GM19025 (cell line): ENCODE data around the gene SETDB1.

Experiments
- ATAC-seq: cut with Tn5 transposase; IDR thresholded peaks from one replicate; pipeline ENCODE4 v1.9.1; 2021; ENCODE audit warnings: mild to moderate bottlenecking, low read depth, moderate library complexity; ENCODE audit not compliant: unreplicated experiment

Gene SETDB1

DNA sequence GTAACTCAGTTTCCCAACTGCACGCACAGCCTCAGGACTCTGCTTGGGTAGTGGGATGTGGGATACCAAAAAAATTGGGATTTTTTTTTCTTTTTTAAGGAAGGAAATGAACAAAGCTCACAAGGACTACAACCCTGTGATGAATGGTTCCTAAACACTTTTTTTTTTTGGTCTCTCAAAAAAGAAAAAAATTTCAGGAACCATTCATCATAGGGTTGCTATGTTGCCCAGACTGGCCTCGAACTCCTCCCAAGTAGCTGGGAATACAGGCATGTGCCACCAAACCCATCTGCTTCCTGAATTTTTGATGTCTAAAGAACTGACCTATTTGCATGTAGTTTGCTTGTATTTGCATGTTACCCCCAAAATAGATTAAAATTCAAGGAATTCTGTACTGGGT, 73.8 kb downstream of the SETDB1 start:
- ATAC-seq: no peak

DNA sequence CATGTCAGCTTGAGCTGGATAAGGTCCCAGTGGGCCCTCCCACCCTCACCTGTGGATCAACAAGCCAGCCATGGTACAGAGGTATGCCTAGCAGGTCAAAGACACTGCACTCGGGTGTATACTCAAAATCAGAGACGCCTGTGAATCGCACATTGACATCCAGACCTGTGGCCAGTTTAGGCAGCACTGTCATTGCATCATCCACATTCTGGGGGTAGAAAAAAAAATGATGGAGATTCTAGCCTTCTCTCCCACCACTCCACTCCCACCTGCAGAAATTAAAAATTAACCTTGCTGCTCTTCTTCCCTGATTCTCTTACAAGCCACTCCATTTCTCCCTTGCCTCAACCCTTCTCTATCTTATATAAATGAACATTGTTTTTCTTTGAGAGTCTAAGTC, 74.2 kb downstream of the SETDB1 start:
- ATAC-seq: no peak

DNA sequence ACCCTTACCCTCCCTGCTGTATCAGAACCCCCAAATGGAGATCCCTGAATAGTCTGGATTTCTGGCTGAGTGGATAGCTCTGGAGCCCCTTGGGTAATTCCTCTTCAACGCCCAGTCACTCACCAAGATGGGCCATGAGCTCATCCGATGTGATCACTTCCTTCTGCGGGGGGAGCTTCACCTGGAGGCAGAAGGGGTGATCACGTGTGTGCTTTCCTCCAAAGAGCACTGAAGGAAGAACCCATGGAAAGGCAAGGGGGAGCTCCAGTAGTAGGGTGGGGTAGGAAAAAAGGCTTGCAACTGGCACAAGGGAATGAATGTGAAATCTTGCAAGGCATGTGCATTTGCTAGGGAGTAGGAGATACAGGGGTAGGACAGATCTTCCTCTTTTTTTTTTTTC, 75.4 kb downstream of the SETDB1 start:
- no peak for ATAC-seq

DNA sequence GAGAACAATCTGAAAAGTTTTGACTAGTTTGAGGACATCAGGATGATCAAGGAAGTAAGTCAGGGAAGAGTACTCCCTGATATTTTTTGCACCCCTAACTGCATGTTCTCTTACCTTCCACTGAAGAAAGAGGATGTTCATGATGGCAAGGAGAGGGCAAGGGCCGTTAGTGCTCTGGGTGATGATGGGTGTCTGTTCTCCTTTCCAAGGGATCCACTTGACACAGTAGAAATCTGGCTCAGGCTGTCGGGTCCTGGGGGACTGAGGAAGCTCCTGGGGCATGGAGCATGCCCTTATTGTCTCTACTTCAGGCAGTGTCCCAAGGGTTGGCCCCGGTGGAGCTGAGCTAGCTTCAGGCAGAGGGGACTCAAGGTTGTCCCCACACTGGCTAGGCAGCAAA, 75.9 kb downstream of the SETDB1 start:
- ATAC-seq: no peak

DNA sequence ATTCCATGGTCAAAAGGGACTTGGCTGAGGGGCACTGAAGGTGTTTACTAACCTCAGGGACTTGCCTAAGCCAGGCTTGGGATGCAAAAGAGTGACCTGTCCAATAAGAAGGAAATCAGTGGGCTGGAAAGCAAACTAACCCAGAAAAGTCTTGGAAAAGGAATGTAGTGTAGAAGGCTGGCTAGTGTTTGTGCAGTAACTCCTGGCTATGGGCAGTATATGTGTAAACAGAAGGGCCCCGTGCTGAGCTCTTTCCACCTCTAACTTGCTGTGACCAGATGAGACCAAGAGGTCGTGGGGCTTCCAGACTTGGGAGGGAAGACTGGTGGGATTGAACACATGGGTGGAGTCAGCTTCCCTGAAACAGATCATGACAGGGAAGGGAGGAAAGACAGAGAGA, 76.4 kb downstream of the SETDB1 start:
- ATAC-seq: no peak

DNA sequence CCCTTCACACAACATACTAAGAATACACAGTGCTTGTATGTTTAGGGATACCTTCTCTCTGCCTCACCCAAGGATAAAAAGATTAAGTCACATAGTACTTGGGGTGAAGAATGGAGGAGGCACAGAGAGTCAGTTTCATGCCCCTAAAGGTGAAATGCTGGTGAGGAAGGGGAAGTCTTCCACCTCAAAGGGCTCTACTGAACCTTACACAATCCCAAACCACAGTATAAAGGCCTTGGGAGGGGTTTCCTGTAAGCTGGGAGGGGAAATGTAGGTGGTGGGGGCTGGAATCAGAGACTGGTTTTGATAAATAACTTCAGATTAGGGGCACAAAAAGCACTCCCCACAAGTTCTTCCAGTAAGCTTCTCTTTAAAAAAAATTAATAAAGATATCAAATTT, 77.0 kb downstream of the SETDB1 start:
- no peak for ATAC-seq

DNA sequence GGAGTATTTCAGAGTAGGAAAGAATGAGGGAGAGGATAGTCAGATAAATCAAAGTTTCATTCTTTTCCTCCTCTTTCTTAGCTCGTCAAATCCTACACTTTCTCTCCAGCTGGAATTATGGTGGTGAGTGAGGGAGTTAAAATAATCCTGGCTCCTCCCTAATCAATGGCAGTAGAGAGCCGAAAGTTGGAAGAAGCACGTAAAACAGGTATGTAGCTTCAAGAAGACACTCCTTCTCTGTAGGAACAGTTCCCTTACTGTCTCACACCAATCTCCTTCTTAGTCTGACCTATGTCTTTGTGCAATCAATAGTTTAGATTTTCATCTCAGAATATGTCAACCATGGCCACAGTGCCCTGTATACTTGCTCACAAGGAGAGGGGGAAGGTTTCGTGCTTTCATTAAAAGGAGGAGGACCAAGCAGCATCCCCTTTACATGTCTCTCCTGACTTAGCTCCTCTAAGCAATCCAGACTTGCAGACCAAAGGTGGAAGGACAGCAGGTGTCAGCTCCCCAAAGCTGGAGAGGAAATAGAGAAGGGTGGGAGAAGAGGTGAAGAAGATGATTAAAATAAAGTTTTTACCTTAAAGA, 79.7 kb downstream of the SETDB1 start:
- no peak for ATAC-seq

DNA sequence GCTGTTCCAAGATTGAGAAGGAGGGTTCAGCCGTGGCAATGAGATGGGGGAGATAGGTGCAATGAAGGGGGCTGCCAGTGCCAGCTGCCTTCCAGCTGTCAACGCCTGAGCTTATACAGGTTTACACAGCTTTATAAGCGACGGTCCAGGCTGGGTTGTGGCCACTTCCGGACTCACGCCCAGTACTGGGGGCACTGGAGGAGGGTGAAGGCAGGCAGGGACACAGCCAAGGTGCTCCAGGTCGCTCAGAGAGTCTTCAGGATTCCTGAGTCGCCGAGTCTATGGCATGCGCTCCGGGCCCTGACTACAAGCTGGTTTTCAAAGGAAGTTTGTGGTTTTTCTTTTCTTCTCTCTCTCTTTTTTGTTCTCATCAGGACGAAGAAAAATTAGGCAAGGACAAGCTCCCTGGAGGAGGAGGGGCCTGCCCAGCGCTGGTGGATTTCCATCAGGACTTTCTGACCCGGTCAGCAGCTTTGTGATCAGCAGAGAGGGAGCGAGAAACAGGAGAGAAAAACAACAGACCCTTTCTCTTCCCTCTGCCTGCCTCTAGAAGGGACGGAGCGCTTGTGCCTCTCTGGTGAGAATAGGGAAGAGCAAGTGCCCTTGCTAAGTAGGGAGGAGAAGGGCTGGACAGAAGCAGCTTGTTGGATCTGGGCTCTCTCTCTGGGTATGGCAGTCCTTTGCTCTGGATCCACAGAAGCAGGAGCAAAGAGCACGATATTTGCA, 80.3 kb downstream of the SETDB1 start, which contains the start of gene MINDY1:
TSS of gene MINDY1 (minus strand) at position 576 of the 726 bp plus-strand sequence. CDS start 4,285 bp downstream, outside the sequence.
- ATAC-seq: no peak

DNA sequence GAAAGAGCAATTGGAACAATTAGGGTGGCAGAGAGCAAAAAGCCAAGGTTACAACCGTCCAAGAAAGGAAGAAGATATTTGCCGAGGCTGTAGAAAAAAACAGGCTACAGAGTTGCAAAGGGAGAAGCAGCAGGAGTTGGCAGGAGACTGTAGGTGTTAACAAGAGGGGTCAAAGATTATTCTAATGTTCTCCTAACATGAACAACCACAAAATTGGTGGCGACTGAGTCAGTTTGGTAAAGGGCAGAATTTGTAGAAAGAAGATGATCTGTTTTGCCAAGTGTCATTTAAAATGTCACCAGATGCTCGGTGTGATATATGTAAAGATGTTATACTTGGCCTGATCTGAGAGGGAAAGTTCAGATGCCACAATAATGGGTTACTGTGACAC, 81.7 kb downstream of the SETDB1 start:
- no peak for ATAC-seq

DNA sequence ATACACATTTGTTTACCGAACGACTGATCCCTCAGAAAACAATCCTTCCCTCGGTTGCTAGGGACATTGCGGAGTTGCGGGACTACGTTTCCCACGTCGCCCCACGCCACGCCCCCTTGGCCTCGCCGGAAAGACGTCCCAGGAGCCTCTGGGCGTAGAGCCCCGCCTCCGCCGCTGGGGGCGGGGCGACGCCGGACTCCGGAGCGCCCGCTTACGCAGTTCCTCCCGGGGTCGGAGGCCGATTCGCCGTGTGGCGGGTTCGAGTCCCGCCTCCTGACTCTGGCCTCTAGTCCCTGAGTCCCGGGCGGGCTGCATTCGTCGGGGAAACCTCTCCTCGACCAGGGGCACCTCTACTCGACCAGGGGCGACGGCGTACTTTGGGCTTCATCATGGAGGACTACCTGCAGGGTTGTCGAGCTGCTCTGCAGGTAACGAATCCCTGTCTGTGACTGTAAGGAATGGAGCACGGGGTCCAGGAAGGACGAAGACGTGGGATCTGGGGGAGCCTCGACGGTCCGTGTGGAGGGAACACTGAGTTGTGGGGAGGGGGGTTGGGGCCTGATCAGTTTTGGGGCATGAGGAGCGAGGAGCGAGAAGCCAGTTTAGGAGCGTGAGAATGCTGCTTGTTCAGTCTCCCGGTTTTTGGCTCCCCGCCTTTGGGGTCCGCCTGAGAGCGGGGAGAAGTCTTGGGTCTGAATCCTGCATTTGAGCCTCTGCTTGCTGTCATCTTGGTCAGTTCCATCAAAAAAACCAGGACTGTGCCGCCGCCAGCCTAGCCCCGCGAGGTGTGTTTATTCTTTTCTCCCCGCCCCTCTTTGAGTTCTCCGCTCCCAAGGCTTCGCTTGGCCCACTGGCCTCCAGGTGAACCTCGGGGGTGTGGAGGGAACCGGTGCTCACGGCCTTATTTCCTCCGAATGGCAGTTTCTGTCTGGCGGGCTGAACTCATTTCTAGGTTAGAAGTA, 82.4 kb downstream of the SETDB1 start, which contains the start of gene PRUNE1:
TSS of gene PRUNE1 (plus strand) at position 206 of the 962 bp plus-strand sequence. CDS start at position 390, 184 bp downstream.
- peak; percentile 67 for ATAC-seq

DNA sequence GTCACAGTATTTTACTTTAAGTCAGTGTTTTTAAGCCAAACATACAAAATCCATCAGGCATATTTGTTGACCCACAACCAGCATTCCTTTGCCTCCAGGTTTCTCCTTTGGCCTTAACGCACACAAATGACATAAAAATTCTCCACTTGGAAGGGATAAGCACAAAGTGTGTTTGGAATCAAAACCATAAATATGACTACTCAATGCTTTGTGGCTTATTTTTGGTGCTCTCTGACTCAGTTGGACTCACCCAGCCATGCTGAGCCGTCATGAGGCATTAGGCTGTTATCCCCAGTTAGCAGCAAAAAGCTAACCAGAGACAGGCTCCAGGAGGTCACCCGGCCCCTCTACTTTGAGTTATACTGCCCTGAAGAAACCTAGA, 83.0 kb downstream of the SETDB1 start:
- no peak for ATAC-seq

DNA sequence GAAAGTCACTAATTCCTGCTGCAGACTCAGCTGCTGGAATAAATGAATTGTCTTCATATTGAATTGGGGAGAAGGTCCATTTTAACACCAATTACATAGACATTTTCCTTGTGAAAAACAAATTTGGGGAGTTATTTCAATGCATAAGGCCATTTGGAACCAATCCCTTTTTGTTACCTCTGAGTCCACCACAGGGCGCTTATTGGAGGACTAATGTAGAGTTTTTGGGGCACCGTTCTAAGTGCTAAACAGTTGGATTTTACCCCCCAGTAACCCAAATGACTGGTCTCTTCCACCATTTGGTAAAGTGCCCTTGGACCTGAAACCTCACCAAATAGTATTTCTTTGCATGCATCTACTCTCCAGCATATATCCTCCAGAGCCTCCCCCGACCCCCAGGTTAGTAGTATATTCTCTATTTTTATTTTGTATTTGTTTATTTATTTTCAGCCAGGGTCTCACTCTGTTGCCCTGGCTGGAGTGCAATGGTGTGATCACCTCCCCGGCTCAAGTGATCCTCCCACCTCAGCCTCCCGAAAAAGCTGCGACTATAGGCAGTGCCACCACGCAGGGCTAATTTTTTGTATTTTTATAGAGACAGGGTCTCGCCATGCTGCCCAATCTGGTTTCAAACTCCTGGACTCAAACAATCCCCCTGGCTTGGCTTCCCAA, 83.6 kb downstream of the SETDB1 start:
- no peak for ATAC-seq

DNA sequence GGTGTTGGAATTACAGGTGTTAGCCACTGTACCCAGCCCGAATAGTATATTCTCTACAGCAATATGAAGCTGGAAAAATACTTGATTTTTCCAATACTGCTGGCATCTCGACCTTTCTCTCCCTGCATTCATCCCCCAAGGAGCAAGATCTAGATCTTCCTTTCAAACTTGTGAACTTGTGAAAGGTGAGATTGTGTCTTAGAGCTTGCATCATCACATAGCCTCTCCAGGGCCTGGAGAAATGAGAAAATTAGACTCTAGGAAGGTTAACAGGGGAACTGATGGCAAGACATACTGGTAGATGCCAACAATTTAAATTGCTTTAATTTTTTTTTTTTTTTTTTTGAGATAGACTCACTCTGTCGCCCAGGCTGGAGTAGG, 84.2 kb downstream of the SETDB1 start:
- no peak for ATAC-seq

DNA sequence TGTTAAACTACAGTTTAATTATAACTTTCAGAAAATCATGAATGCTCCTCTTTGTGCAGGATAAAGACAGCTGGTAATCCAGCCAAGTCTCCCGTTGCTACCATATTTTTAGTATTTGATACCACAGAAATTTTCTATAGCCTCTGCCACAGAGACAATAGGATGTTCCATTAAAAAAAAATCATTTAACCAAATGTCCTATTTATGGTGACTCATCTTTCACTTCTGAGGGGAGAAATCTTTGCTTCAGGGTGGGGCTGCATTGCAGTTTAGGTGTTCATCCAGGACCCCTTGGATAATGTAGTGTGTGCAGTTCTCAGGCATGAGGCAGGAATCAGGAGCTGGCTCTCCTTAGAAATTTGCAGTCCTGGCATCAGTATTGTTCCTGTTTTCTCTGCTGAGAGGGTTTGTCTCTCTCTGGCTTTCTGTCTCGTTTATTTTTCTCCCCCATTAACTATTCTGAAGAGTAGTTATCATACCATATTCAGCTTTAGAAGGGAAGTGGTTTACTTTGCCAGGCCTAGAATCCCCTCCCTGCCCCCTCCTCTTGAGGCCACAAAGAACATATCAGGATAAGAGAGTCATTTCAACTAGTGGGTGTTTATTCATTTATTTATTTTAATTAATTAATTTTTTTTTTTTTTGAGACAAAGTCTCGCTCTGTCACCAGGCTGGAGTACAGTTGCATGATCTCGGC, 85.1 kb downstream of the SETDB1 start:
- ATAC-seq: no peak

DNA sequence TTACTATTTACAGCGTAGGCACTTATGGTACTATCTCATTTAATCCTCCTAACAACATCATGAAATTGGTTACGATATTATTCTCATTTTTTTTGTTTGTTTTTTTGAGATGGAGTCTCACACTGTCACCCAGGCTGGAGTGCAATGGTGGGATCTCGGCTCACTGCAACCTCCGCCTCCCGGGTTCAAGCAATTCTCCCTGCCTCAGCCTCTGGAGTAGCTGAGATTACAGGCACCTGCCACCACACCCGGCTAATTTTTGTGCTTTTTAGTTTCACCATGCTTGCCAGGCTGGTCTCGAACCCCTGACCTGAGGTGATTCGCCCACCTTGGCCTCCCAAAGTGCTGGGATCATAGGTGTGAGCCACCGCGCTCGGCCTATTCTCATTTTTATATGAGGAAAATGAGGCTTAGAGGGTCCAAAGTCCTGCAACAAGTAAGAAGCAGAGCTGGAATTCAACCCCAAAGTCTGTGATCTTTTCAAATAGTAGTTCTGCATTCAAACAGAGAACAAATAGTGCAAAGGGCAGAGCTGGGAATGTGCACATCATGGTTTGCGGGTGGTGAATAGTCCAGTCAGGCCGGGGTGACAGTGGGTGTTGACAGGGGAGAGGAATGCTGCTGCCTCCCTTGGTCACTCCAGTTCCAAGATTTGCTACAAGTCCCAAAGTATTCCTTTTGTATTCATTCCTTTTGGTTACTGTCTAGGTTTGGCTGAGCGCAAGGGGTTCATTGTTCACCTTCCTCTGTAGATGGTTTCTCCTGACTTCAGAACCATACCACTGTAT, 86.7 kb downstream of the SETDB1 start:
- ATAC-seq: no peak

DNA sequence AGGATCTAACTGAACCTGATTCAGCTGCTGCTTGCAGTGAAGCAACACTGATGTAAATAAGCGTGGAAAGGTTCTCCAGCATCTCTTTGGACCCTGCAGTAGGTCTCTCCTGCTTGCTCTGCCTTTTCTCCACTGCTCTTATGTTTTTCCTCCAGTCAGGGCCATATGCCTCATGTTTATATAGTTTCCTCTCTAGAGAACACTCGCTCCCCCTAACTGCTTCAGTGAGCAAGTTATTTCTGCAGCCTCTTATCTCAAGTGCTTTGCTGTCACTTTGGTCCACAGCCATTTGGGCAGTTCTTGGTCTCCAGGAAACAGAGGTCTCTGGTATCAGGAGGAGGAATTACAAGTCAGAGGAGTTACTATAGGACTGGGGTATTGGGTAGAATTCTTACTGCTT, 87.4 kb downstream of the SETDB1 start:
- no peak for ATAC-seq
